HCT116 (cell line): ENCODE data around the gene VIPR2. TPM values are rescaled to one million over a fixed set of nuclear protein-coding genes. Genes with fewer than 3 reads are reported as not detected.

Source experiments
- ATAC-seq: fragments of 200-7000 bp; cut with Tn5 transposase; 2 replicates; pipeline ENCODE4 v1.9.1; 2020; ENCODE audit warnings: mild to moderate bottlenecking, moderate library complexity
- BruUV-seq: library from RNA; stranded (reverse); fragments of 400-500 nt; replicated peaks from 2 replicates; lab custom pipeline; 2021; lab: Mats Ljungman, UMichigan
- CTCF ChIA-PET: fragments of 300-600 bp; sonication (Branson Sonifier 250); formaldehyde crosslinking; loops from one replicate; lab custom pipeline; 2021; ENCODE audit warnings: antibody characterized with exemption; lab: Charles Lee
- POLR2A ChIA-PET: fragments of 300-600, 350-600 bp; sonication (Branson Sonifier 250); formaldehyde crosslinking; loops from one replicate; lab custom pipeline; 2021; ENCODE audit warnings: antibody characterized with exemption; lab: Charles Lee
- RAD21 ChIA-PET, 2 experiments: fragments of 300-600 bp; sonication (Branson Sonifier 250); formaldehyde crosslinking; loops; one replicate each; lab custom pipeline; 2023; ENCODE audit warnings: low total read pairs in 2 of 2; ENCODE audit not compliant: uncharacterized antibody in 2 of 2, unreplicated experiment in 2 of 2, low non-redundant PET in 1 of 2; lab: Charles Lee
- DNase-seq: peaks from one replicate; pipeline ENCODE4 v3.0.0-alpha.2; 2010; ENCODE audit warnings: low read depth, low spot score
- H2AFZ ChIP-seq: fragments of 200-600 bp; shearing (Covaris generic), sonication (generic); 2 replicates; pipeline ENCODE4 v1.6.1; 2017; ENCODE audit warnings: low read depth, mixed run types, mixed read lengths, antibody characterized with exemption, low read length; ENCODE audit not compliant: poor library complexity, severe bottlenecking
- H3K27ac ChIP-seq: 2 replicates; pipeline ENCODE4 v1.5.1; 2012; ENCODE audit warnings: low read depth, low read length
- H3K27me3 ChIP-seq: fragments of 200-600 bp; sonication (generic); 2 replicates; pipeline ENCODE4 v1.6.1; 2016; ENCODE audit warnings: mixed run types, low read length, mixed read lengths; ENCODE audit not compliant: insufficient read depth
- H3K36me3 ChIP-seq, 2 experiments: fragments of 200-500 bp in 1 of 2; fragments of 200-600 bp in 1 of 2; sonication (Bioruptor generic) in 1 of 2; sonication (generic) in 1 of 2; 2 replicates each; pipeline versions ENCODE4 v1.5.1 to v1.6.1; 2014 to 2016; ENCODE audit warnings: low read length in 2 of 2, inconsistent platforms in 1 of 2, mixed read lengths in 1 of 2, mixed run types in 1 of 2; ENCODE audit not compliant: insufficient read depth in 2 of 2, control insufficient read depth in 1 of 2
- H3K4me1 ChIP-seq, 2 experiments: fragments of 200-600 bp in 1 of 2; sonication (generic) in 1 of 2; 2 replicates each; pipeline versions ENCODE4 v1.5.1 to v1.6.1; 2012 to 2017; ENCODE audit warnings: low read length in 2 of 2, inconsistent platforms in 1 of 2, mild to moderate bottlenecking in 1 of 2, mixed read lengths in 1 of 2, mixed run types in 1 of 2, moderate library complexity in 1 of 2; ENCODE audit not compliant: insufficient read depth in 2 of 2, control insufficient read depth in 1 of 2
- H3K4me2 ChIP-seq: fragments of 200-600 bp; sonication (generic); 2 replicates; pipeline ENCODE4 v1.6.1; 2017; ENCODE audit warnings: mixed run types, low read length, mixed read lengths
- H3K4me3 ChIP-seq, 2 experiments: fragments of 200-600 bp in 1 of 2; sonication (generic) in 1 of 2; replicated peaks in 1 of 2; 2 replicates each; pipeline ENCODE4 v1.5.1; 2011 to 2016; ENCODE audit warnings: low read length in 2 of 2, control low read depth in 1 of 2, low read depth in 1 of 2, mild to moderate bottlenecking in 1 of 2, mixed read lengths in 1 of 2, mixed run types in 1 of 2
- H3K79me2 ChIP-seq: fragments of 200-600 bp; sonication (generic); 2 replicates; pipeline ENCODE4 v1.6.1; 2017; ENCODE audit warnings: mild to moderate bottlenecking, mixed run types, low read length, moderate library complexity, mixed read lengths; ENCODE audit not compliant: insufficient read depth
- H3K9ac ChIP-seq: fragments of 200-600 bp; sonication (generic); 2 replicates; pipeline ENCODE4 v1.6.1; 2016; ENCODE audit warnings: low read length, mixed read lengths
- H3K9me2 ChIP-seq: fragments of 200-600 bp; sonication (generic), shearing (Covaris generic); 2 replicates; pipeline ENCODE4 v1.6.1; 2017; ENCODE audit warnings: mixed run types, mild to moderate bottlenecking, moderate library complexity; ENCODE audit not compliant: insufficient read depth
- H3K9me3 ChIP-seq, 2 experiments: fragments of 200-500 bp in 1 of 2; fragments of 200-600 bp in 1 of 2; sonication (Bioruptor generic) in 1 of 2; sonication (generic) in 1 of 2; 2 replicates each; pipeline ENCODE4 v1.6.1; 2014 to 2017; ENCODE audit warnings: low read length in 2 of 2, mixed read lengths in 2 of 2, inconsistent platforms in 1 of 2, low read depth in 1 of 2, mild to moderate bottlenecking in 1 of 2, mixed run types in 1 of 2, moderate library complexity in 1 of 2; ENCODE audit not compliant: control insufficient read depth in 1 of 2, insufficient read depth in 1 of 2
- H4K20me1 ChIP-seq: fragments of 200-600 bp; sonication (generic), shearing (Covaris generic); 2 replicates; pipeline ENCODE4 v1.6.1; 2017; ENCODE audit warnings: mixed run types, mild to moderate bottlenecking, moderate library complexity; ENCODE audit not compliant: insufficient read depth
- CEBPB ChIP-seq: IDR thresholded peaks from 2 replicates; pipeline ENCODE4 v1.6.1; 2012; ENCODE audit warnings: low read depth
- EGR1 ChIP-seq: IDR thresholded peaks from 2 replicates; pipeline ENCODE4 v1.6.1; 2012; ENCODE audit warnings: low read depth
- ELF1 ChIP-seq: IDR thresholded peaks from 2 replicates; pipeline ENCODE4 v1.6.1; 2012; ENCODE audit warnings: low read depth, borderline replicate concordance
- EZH2 ChIP-seq: fragments of 200-600 bp; sonication (generic); IDR thresholded peaks from 2 replicates; pipeline ENCODE4 v1.6.1; 2017; ENCODE audit warnings: antibody characterized with exemption, mixed run types
- EZH2phosphoT487 ChIP-seq: fragments of 200-600 bp; IDR thresholded peaks from 2 replicates; pipeline ENCODE4 v1.6.1; 2018; ENCODE audit warnings: antibody characterized with exemption, borderline replicate concordance
- FOSL1 ChIP-seq: IDR thresholded peaks from 2 replicates; pipeline ENCODE4 v1.6.1; 2012; ENCODE audit warnings: low read depth
- POLR2A ChIP-seq: IDR thresholded peaks from 2 replicates; pipeline ENCODE4 v1.7.0; 2011; ENCODE audit warnings: borderline replicate concordance; ENCODE audit not compliant: insufficient read depth, insufficient read length; ENCODE audit errors: extremely low read depth
- RAD21 ChIP-seq: IDR thresholded peaks from 2 replicates; pipeline ENCODE4 v1.6.1; 2012; ENCODE audit warnings: low read depth, mild to moderate bottlenecking
- SIN3A ChIP-seq: IDR thresholded peaks from 2 replicates; pipeline ENCODE4 v1.6.1; 2012; ENCODE audit warnings: low read depth
- SRF ChIP-seq: IDR thresholded peaks from 2 replicates; pipeline ENCODE4 v1.6.1; 2012; ENCODE audit warnings: low read depth
- TCF7L2 ChIP-seq: IDR thresholded peaks from 2 replicates; pipeline ENCODE4 v1.7.0; 2011; ENCODE audit warnings: borderline replicate concordance, inconsistent platforms; ENCODE audit not compliant: insufficient read depth, insufficient read length; ENCODE audit errors: extremely low read depth
- YY1 ChIP-seq: IDR thresholded peaks from 2 replicates; pipeline ENCODE4 v1.6.1; 2011; ENCODE audit warnings: low read length, low read depth, moderate library complexity, mild to moderate bottlenecking; ENCODE audit not compliant: insufficient replicate concordance; ENCODE audit errors: extremely low read depth
- ZFX ChIP-seq: fragments of 450-650 bp; IDR thresholded peaks from 2 replicates; pipeline ENCODE4 v1.6.1; 2017
- ZNF274 ChIP-seq: fragments of 200-500 bp; sonication (Bioruptor generic); IDR thresholded peaks from 2 replicates; pipeline ENCODE4 v1.6.1; 2014; ENCODE audit warnings: mild to moderate bottlenecking, low read depth, low read length, inconsistent platforms
- intact Hi-C: fragments of 100-400 bp; cut with micrococcal nuclease; formaldehyde crosslinking; loops from 2 replicates; pipeline ENCODE4 v1.10.0; 2022
- total RNA-seq: library from RNA; stranded (reverse); gene quantifications from one replicate; pipeline ENCODE4 v1.2.1, GENCODE V29; 2021; ENCODE audit not compliant: unreplicated experiment
- TF ChIP-seq, protein P1 (sequence below), 3 experiments: fragments of 200-600 bp in 1 of 3; sonication (generic) in 1 of 3; IDR thresholded peaks in 2 of 3; conservative IDR thresholded peaks in 1 of 3; 2 replicates each; pipeline ENCODE4 v1.5.1; 2012 to 2017; ENCODE audit warnings: low read depth in 2 of 3, low read length in 2 of 3, antibody characterized with exemption in 1 of 3, borderline replicate concordance in 1 of 3, control low read depth in 1 of 3, mild to moderate bottlenecking in 1 of 3, mixed read lengths in 1 of 3, mixed run types in 1 of 3, moderate library complexity in 1 of 3; ENCODE audit not compliant: insufficient read depth in 1 of 3
- TF ChIP-seq, protein P2 (sequence below): IDR thresholded peaks from 2 replicates; pipeline ENCODE4 v1.6.1; 2012; ENCODE audit warnings: low read depth
- TF ChIP-seq, protein P3 (sequence below): IDR thresholded peaks from 2 replicates; pipeline ENCODE4 v1.6.1; 2012
- TF ChIP-seq, protein P4 (sequence below): IDR thresholded peaks from 2 replicates; pipeline ENCODE4 v1.6.1; 2011; ENCODE audit warnings: mild to moderate bottlenecking, low read length, moderate library complexity; ENCODE audit not compliant: insufficient replicate concordance; ENCODE audit errors: extremely low read depth

VIPR2 gene
- total RNA-seq, 1 experiment from 2014 or later: 0.10 TPM

DNA sequence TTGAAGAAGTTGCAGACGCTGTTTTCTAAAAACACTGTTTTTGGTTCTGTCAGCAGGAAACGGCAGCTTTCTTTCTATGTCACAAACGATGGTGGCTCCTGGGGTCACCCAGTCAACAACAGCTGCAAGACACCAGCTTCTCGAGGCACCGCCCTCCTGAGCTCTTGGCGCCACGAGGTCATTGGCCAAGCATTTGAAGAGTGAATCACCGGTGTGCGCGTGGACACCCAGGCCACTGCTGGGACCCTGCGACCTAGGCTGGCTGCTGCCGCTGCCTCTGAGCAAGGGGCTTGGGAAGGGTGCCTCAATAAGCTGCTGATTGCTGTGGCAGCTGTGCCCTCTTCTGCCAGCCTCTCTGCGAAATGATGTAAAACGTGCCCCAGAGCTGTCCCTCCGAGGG is 22.5 kb upstream of the VIPR2 start:
- Histone ChIP-seq H3K9me2 (no peaks in the 10 kb centered on the region), H2AFZ (no peak overlapping the region), H3K27ac (no peak overlapping the region), H3K9ac (no peak overlapping the region), H3K9me3 (no peaks in the 10 kb centered on the region), H3K4me3 (no peak overlapping the region), H3K36me3 (no peaks in the 10 kb centered on the region), H3K79me2 (no peaks in the 10 kb centered on the region), H3K4me2 (no peak overlapping the region), H3K4me1 (no peaks in the 10 kb centered on the region), H3K27me3 (no peaks in the 10 kb centered on the region), H4K20me1 (no peaks in the 10 kb centered on the region)
- DNase-seq (no peak), ATAC-seq (no peak)
- POLR2A ChIA-PET: no interaction called here
- BruUV-seq: no TSS peak
- CTCF ChIA-PET: no interaction called here
- intact Hi-C loops: no loop called here
- TF ChIP-seq, protein P1, sequence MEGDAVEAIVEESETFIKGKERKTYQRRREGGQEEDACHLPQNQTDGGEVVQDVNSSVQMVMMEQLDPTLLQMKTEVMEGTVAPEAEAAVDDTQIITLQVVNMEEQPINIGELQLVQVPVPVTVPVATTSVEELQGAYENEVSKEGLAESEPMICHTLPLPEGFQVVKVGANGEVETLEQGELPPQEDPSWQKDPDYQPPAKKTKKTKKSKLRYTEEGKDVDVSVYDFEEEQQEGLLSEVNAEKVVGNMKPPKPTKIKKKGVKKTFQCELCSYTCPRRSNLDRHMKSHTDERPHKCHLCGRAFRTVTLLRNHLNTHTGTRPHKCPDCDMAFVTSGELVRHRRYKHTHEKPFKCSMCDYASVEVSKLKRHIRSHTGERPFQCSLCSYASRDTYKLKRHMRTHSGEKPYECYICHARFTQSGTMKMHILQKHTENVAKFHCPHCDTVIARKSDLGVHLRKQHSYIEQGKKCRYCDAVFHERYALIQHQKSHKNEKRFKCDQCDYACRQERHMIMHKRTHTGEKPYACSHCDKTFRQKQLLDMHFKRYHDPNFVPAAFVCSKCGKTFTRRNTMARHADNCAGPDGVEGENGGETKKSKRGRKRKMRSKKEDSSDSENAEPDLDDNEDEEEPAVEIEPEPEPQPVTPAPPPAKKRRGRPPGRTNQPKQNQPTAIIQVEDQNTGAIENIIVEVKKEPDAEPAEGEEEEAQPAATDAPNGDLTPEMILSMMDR (IDR thresholded peaks at IDR 0.05 in 2 of 3, conservative IDR thresholded peaks at IDR 0.05 in 1 of 3; ENCODE audit: borderline replicate concordance in 1 of 3, insufficient read depth in 1 of 3, low read depth in 2 of 3, low read length in 2 of 3): no peak
- TF ChIP-seq ZNF274: no peak
- TF ChIP-seq, protein P2, sequence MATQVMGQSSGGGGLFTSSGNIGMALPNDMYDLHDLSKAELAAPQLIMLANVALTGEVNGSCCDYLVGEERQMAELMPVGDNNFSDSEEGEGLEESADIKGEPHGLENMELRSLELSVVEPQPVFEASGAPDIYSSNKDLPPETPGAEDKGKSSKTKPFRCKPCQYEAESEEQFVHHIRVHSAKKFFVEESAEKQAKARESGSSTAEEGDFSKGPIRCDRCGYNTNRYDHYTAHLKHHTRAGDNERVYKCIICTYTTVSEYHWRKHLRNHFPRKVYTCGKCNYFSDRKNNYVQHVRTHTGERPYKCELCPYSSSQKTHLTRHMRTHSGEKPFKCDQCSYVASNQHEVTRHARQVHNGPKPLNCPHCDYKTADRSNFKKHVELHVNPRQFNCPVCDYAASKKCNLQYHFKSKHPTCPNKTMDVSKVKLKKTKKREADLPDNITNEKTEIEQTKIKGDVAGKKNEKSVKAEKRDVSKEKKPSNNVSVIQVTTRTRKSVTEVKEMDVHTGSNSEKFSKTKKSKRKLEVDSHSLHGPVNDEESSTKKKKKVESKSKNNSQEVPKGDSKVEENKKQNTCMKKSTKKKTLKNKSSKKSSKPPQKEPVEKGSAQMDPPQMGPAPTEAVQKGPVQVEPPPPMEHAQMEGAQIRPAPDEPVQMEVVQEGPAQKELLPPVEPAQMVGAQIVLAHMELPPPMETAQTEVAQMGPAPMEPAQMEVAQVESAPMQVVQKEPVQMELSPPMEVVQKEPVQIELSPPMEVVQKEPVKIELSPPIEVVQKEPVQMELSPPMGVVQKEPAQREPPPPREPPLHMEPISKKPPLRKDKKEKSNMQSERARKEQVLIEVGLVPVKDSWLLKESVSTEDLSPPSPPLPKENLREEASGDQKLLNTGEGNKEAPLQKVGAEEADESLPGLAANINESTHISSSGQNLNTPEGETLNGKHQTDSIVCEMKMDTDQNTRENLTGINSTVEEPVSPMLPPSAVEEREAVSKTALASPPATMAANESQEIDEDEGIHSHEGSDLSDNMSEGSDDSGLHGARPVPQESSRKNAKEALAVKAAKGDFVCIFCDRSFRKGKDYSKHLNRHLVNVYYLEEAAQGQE: no peak
- no peak for TF ChIP-seq SIN3A
- no peak for TF ChIP-seq YY1
- TF ChIP-seq EGR1: no peak
- TF ChIP-seq, protein P3, sequence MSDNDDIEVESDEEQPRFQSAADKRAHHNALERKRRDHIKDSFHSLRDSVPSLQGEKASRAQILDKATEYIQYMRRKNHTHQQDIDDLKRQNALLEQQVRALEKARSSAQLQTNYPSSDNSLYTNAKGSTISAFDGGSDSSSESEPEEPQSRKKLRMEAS: no peak
- no peak for TF ChIP-seq RAD21
- TF ChIP-seq, protein P4, sequence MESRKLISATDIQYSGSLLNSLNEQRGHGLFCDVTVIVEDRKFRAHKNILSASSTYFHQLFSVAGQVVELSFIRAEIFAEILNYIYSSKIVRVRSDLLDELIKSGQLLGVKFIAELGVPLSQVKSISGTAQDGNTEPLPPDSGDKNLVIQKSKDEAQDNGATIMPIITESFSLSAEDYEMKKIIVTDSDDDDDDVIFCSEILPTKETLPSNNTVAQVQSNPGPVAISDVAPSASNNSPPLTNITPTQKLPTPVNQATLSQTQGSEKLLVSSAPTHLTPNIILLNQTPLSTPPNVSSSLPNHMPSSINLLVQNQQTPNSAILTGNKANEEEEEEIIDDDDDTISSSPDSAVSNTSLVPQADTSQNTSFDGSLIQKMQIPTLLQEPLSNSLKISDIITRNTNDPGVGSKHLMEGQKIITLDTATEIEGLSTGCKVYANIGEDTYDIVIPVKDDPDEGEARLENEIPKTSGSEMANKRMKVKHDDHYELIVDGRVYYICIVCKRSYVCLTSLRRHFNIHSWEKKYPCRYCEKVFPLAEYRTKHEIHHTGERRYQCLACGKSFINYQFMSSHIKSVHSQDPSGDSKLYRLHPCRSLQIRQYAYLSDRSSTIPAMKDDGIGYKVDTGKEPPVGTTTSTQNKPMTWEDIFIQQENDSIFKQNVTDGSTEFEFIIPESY: no peak
- TF ChIP-seq TCF7L2: no peak
- TF ChIP-seq EZH2phosphoT487: no peak
- no peak for TF ChIP-seq ELF1
- no peak for TF ChIP-seq ZFX
- no peak for TF ChIP-seq FOSL1
- TF ChIP-seq POLR2A: no peak
- no peak for TF ChIP-seq SRF
- TF ChIP-seq CEBPB: no peak
- TF ChIP-seq EZH2: no peak
- RAD21 ChIA-PET: no interaction called here
